Stimulated activated CD4-positive, alpha-beta T cell treated with anti-CD3 and anti-CD28 coated beads, Interleukin-4, amount 100 ng/mL, for 1 hour (primary cell): Measurements from ENCODE around the gene OAF.
A peak's percentile ranks its signal among the peaks of the same experiment; 100 is the strongest.

ENCODE experiments used
- DNase-seq: peaks from one replicate; pipeline ENCODE4 v3.0.0-alpha.2; 2020

Gene OAF

GRCh38 chr11:120184371-120184945 lies 26.4 kb upstream of the OAF start:
- DNase-seq: no peak

- DNase-seq: no peak
Observed at GRCh38 chr11:120184946-120185705, 25.7 kb upstream of the OAF start.

GRCh38 chr11:120185706-120186455 lies 25.0 kb upstream of the OAF start:
- no peak for DNase-seq

- DNase-seq: no peak
Observed at GRCh38 chr11:120186456-120186773, 24.4 kb upstream of the OAF start.

GRCh38 chr11:120186774-120187591 lies 23.8 kb upstream of the OAF start:
- peak; percentile 22 for DNase-seq

- DNase-seq: no peak
Observed at GRCh38 chr11:120188371-120188770, 22.5 kb upstream of the OAF start.

GRCh38 chr11:120188811-120189455 lies 21.9 kb upstream of the OAF start:
- DNase-seq: no peak

- DNase-seq: no peak
Observed at GRCh38 chr11:120191058-120191457, 19.8 kb upstream of the OAF start.

GRCh38 chr11:120192831-120193625 lies 17.8 kb upstream of the OAF start:
- DNase-seq: no peak

GRCh38 chr11:120194166-120194565 lies 16.7 kb upstream of the OAF start:
- no peak for DNase-seq

- DNase-seq: no peak
Observed at GRCh38 chr11:120195601-120196320, 15.1 kb upstream of the OAF start.

GRCh38 chr11:120196826-120197225 lies 14.0 kb upstream of the OAF start:
- DNase-seq: no peak

GRCh38 chr11:120197251-120197891 lies 13.5 kb upstream of the OAF start:
- DNase-seq: no peak

GRCh38 chr11:120197977-120198376 lies 12.9 kb upstream of the OAF start:
- no peak for DNase-seq

GRCh38 chr11:120198403-120198786 lies 12.4 kb upstream of the OAF start:
- no peak for DNase-seq

- no peak for DNase-seq
Observed at GRCh38 chr11:120198787-120199469, 11.9 kb upstream of the OAF start.

GRCh38 chr11:120199613-120200012 lies 11.2 kb upstream of the OAF start:
- no peak for DNase-seq

- no peak for DNase-seq
Observed at GRCh38 chr11:120200677-120201076, 10.2 kb upstream of the OAF start.

- no peak for DNase-seq
Observed at GRCh38 chr11:120201653-120202052, 9.2 kb upstream of the OAF start.

GRCh38 chr11:120203626-120204025 lies 7.2 kb upstream of the OAF start:
- DNase-seq: no peak
